ENCODE results near the gene UVRAG.

UVRAG gene

DNA sequence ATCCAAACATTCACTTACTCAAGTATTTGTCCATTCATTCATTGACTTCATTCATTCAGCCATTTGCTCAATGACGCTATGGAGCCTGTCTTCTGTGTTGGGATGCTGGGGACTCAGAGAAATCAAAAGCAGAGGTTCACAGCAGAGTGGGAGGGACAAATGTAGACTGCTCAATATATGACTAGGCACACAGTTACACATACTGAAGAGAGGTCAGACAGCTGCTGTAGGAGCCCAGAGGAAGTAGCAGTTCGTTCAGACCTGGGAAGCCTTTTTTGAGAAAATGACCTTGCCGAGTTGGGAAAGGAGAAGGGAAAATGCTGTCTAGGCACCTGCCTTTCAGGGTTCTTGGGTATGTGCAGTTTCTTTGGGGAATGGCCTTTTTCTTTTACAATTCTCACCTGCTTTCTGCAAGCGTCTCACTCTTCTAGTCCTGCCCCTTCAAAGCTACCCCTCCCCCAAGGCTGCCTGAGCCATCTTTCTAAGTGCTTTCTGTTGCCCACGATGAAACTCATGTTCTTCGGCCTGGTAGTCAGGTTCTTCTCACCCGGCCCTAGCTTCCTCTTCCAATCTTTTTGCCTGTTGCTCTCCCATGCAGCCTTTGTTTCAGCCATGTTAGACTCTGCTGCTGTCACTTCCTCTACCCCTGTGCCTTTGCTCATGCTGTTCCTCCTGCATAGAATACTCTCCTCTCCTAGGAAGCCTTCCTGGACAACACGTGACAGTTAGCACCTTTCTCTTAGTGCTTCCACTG is 4.2 kb upstream of the UVRAG start:
- no peak for DNase-seq

DNA sequence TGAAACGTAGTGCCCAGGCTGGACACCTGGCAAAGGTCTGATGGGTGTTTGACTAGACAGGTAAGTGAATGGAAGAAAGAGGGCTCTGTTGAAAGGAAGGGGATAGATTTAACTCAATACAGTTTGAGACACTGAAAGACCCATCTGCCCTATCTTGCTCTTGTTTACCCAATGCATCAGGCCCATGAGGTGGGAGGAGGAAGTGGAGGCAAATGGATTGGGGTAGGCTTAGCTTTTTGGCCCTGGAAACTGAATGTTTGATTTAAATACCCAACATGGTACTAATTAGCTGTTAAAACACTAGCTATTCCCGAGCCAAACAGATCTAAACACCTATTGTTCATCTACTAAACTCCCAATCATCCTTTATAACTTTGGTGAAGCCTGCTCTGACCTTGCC is 3.5 kb upstream of the UVRAG start:
- no peak for DNase-seq

DNA sequence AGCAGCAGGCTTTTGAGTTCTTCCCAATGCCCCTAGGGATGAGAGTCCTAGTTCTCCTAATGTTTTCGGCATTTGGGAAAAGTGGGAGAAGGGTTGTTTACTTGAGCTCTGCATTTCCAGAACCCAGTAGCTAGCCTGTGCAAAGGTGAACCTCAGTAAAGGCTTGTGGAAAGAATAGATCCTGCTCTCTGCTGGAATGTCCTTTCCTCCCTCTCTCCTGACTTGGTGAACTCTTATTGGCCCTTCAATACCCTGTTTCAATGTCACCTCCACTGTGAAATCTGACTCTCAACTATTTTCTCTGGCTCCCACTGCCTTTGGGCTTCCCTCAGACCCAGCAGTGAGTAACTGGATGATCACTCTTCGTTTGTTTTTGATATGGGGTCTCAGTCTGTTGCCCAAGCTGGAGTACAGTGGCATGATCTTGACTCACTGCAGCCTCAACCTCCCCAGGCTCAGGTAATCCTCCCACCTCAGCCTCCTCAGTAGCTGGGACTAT is 2.4 kb upstream of the UVRAG start:
- DNase-seq = no peak

DNA sequence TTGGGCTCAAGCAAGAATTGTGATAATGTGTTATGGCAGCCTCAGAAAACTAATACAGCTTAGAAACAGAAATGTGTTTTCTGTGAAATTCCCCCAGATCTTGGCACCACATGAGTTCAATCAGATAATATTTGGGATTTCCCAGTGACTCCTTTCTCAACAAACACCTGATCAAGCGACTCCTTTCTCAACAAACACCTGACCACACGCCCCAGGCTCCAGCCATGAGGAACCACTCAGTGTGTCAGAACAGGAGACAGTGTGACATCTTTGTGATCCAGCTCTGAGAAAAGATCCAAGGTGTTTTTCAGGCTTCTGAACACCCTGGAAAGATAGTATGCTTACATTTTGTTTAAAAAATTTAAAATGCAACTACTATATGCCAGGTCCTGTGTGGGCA is 1.9 kb upstream of the UVRAG start:
- DNase-seq = no peak

DNA sequence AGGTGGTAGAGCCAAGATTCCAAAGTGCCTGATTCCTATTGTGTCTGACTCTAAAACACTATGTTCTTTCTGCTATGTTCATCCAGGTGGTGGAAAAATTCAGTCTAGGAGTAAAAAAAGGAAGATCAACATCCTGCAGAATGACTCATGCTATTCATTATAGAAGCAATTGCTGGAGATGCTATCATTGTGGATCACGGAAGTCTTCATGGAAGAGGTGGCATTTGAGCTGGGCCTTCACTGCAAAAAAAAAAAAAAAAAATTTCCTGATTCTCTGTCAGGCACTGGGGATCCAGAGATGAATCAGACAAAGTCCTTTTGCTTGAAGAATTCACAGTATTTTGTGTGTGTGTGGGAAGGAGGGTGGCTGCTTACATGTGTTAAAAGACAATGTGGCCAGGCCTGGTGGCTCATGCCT is 1.4 kb upstream of the UVRAG start:
- DNase-seq = no peak

DNA sequence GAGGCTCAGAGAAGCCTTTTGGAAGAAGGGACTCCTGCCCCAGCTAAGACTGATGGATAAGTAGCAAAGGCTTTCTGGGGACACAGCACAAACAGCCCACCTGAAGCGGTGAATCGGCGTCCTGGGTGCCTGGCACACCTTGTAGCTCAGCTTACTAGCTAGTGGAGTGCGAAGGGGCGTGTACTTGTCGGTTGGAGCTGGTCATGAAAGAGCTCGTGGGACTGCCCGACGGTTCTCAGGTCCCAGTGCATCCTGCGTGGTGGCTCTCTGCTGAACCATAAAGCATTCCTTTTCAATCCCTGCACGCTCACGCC is 690 bp upstream of the UVRAG start:
- DNase-seq = peak; percentile 93

DNA sequence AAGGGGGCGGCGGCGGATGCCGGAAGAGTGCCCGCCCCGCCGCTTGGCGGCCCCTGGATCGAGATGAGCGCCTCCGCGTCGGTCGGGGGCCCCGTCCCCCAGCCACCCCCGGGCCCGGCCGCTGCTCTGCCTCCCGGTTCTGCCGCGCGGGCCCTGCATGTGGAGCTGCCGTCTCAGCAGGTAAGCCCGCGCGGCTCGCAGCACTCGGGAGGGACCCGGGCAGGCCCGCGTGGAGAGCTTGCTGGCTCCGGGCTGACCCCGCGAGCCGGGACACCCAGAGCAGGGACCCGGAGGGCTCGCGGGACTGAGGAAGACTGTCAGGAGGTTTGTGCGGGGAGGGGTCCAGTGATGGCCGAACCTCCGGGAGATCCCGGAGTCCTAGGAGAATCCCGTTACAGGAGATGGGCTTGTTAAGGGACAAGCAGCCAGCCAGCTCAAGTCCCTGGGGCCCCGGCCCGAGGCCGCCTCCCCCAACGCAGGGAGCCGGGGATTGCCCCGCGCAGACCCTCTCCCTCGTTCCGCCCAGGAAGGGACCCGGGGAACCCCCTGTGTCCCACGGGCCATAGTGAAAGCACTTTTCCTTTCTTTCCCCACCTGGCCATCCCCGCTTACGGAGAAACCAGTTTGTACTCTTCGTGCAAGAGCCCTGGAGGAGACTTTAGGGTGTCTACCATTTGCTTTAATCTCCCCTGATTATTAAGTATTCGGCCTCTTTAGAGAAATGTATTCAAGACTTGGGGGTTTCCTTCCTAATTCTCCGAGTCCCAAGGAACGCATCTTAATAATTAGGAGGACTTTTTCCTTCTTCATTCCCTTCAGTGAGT is 547 bp downstream of the UVRAG start:
- DNase-seq = peak; percentile 40

DNA sequence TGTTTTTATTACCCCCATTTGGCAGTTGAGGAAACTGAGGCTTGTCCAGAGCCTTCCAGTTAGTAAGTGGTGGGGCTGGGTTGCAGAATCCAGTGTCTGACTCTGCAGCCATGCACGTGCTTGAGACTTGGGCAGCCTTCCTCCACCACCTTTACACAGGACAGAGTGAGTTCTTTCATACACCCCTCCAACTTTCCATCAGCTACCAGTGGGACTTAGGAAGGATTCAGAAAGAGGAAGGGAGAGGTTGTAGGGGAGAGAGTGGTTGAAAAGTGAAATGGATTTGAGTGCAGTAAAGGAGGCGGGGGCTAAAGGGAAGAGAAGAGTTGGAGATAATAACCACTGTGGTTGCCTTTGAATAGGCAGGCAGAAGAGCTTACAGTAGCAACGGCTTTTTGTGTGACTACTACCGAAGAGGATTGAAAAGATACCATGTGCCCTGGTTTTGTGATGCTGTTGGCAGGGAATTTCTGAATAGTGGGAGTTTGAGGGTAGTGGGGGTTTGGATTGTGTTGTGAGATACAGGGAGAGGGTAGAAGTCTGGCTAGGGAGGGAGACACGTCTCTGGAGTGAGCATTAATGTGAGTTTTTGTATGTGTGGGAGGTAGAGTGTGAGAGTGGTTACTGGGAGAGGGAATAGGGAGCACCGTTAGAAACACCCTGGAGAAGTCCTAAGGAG is 1.7 kb downstream of the UVRAG start:
- no peak for DNase-seq

DNA sequence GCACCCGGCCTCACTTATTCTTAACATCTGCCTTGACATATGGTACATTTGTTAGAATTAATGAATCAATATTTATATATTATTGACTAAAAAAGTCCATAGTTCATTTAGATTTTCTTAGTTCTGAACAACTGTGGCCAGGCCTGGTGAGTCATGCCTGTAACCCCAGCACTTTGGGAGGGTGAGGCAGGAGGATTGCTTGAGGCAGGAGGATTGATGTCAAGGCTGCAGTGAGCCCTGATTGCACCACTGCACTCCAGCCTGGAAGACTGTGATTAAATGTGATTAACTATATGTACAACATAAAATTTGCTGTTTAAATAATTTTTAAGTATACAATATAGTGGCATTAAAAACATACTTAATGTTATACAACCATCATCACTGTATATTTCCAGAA is 5.6 kb downstream of the UVRAG start:
- no peak for DNase-seq

DNA sequence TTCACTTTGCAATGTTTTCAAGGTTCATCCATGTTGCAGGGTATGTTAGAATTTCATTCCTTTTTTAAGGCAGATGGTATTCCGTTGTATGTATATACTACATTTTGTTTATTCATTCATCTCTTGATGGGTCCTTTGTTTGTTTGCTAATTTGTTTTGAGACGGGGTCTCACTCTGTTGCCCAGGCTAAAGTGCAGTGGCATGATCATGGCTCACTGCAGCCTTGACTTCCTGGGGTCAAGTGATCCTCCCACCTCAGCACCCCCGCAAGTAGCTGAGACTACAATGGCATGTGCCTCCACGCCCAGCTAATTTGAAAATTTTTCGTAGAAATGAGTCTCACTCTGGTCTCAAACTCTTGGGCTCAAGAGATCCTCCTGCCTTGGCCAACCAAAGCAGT is 6.2 kb downstream of the UVRAG start:
- DNase-seq = no peak

DNA sequence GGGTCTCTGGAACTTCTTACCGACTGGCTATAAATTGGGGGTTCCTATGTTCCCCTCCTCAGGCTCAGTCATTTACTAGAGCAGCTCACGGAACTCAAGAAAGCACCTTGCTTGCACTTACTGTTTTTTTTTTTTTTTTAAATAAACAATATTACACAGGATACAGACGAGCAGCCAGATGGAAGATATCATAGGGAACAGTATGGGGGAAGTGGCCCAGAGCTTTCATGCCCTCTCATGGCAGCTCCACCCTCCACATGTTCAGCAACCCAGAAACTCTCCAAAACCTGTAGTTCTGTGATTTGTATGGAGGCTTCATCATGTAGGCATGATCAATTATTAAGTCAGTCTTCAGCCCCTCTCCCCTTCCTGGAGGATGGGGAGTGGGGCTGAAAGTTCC is 7.5 kb downstream of the UVRAG start:
- DNase-seq = no peak

DNA sequence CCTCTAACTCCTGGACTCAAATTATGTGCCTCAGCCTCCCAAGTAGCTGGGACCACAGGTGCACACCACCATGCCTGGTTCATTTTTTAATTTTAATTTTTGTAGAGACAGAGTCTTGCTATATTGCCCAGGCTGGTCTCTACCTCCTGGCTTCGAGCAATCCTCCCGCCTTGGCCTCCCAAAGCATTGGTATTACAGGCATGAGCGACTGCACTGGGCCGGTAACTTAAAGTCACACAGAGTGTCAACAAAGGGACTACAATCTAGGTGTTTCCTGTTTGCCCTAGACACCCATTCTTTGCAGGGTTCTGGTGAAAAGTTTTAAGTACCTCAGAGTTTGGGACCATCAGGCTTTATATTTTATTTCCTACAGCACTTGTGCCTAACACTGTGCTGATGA is 8.4 kb downstream of the UVRAG start:
- no peak for DNase-seq

DNA sequence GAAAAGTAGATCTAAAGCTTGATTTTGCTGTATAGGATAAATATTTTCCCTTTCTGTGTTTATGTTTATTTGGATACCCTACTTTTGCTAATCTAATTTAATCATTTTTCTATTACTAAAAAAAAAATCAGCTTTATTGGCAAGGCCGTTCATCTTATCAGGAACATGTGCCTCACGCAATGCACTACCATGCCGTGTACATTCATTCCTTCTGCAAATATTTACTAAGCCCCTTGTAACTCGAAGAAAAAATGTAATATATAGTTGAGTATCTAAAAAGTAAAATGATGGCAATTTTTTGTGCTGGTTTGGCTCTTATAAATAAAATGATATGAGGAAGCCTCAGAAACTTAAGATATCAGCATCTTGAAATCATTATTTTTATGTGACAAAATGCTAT is 8.9 kb downstream of the UVRAG start:
- DNase-seq = no peak

DNA sequence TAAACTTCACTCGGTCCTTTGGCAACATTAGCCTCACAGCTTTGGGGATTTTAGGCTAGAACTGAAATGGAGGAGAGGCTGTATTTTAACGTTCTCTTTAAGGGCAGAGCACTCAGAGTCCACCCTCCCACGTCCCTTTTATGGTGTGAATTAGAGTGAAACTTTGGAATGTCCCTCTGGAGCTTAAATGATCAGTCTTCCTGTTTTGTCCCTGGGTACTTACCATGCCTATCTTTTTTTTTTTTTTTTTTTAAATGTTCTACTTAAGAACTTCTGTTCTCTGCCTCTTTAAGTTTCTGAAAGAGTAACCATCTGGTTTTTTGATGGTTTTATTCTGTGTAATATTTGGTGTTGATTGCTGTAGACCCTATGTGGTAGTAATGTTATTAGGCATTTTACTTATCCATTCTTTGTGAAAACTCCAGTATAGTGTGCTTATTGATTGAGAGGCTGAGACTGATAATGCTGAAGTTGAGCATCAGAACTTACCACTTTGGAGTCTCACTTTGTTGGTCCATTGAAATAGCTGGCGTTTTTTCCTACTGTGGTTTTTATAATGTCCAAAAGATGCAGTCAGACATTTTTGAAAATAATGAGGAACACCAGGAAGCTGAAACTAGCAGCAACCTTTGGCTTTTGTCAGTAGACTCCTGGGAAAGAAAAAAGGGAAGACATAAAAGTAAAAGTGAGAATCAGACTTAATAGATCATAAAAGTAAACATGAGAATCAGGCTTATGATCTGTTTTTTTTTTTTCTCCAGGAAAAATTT is 11.6 kb downstream of the UVRAG start:
- DNase-seq = no peak

DNA sequence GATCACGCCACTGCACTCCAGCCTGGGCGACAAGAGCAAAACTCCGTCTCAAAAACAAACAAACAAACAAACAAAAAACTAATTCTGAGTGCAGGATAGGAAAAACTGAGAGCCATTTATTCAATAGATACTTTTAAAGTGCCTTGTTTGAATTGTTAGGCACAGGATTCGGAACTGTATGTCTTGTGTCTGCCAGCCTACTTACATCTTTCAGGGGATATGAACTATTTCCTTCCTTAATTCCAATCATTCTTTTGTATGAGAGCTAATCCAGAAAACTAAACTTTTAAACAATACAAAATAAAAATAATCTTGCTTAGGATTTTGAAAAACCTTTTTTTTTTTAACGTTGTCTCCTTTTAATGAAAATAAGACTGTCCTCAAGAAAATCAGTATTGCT is 12.6 kb downstream of the UVRAG start:
- DNase-seq = no peak

DNA sequence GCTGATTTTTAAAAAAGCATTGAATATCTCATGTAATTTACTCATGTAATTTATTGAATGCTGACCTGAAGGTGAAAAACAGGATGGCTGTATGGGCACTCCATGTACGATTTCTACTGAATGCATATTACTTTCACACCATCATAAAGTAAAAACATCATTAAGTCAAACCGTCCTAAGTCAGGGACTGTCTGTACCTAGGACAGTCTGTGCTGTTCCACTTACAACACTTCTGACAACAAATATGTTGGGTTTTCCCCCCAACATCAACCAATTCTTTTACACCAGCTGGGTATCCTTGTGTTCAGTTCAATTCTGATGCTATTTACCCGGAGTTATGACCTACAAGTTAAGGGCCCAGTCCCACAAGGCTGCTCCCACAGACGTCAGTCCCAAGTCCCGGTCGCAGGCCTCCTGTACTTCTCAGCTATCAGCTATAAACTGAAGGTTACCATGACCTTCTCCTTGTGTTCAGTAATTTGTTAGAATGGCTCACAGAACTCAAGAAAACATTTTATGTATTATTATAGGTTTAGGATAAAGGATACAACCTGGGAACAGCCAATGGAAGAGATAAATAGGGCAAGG is 17.0 kb downstream of the UVRAG start:
- no peak for DNase-seq

DNA sequence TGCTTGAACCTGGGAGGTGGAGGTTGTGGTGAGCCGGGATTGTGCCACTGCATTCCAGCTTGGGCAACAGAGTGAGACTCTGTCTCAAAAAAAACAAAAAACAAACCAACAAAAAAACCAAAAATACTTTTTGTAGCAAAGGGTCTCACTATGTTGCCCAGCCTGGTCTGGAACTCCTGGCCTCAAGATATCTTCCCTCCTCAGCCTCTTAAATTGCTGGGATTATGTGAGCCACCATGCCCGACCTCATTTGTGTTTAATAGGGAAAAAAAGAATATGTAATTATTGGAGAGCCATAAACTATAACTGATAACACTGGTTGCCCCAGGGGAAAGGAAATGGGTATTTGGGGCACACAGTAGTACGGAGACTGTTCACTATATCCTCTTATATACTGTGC is 19.7 kb downstream of the UVRAG start:
- DNase-seq = no peak

DNA sequence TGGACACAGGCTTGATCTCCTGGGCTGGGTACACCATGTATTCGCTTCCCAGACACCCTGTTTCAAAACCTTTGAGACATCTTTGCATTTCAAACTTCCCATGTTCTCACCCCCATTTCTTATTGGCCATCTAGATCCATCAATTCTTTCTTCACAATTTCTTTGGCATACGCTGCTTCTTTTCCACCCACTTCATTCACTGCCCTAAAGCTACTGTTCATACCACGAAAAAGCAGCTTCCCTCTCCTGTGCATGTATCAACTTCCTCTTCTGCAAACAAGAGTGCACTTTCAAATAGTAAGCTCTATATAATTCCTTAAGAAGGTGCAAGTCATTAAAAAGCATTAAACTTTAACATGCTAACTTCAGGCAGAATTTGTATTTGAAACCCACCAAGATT is 21.4 kb downstream of the UVRAG start:
- DNase-seq = no peak

DNA sequence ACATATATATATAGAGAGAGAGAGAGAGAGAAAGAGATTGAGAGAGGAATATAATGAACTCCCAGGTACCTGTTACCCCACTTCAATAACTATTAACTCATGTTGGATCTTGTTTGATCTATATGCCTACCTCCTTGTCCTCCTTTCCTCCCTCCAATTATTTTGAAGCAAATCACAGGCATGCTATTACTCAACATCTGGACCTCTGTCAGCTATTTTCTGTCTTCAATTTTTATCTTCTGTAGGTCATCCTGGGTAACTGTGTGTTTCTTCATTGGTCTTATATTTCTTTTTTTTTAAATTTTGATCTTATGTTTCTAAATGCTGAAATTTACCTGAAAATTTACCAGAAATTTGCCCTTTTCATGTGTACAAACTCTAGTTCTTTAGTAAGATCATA is 24.8 kb downstream of the UVRAG start:
- no peak for DNase-seq

DNA sequence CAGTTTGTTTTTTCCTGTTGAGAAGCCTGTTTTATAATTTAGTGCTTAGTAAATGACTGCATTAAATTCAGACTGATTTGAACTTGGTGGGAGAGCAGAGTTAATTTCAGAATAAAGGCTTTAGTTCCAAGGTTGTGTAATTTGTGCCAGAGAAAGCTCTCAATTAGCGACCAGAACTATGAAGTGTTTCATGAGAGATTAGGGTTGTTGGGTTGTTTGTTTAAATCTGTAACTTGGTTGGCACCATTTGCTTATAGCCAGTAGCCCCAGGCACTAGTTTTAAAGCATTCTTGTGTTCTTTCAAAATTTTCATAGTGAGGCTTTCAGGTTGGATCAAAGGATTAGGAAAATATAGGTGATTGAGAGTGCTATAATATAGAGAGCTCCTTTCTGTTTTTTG is 25.5 kb downstream of the UVRAG start:
- no peak for DNase-seq

DNA sequence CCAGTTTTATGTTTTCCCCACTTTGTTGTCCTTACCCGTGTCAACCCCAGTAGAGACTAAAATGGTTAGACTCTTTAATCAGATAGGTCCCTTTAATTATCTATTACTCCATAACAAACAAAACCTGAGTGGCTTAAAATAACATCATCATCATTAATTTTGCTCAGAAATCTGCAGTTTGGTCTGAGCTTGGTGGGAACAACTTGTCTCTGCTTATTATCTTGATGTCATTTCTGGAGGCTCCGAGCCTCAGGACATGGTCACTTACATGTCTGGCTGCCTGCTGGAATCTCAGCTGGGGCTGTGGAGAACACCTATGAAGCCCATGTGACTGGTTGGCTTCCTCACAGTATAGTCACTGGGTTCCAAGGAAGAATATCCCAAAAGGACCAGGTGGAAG is 26.7 kb downstream of the UVRAG start:
- no peak for DNase-seq

DNA sequence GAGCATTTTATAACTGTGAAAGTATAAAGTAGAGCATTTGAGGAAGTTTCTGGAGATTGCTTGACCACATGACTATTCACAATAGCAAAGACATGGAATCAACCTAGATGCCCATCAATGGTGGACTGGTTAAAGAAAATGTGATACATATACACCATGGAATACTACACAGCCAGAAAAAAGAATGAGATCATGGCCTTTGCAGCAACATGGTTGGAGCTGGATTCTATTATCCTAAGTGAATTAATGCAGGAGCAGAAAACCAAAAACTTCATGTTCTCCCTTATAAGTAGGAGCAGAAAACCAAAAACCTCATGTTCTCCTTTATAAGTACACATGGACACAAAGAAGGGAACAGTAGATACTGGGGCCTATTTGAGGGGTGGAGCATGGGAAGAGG is 30.3 kb downstream of the UVRAG start:
- no peak for DNase-seq

DNA sequence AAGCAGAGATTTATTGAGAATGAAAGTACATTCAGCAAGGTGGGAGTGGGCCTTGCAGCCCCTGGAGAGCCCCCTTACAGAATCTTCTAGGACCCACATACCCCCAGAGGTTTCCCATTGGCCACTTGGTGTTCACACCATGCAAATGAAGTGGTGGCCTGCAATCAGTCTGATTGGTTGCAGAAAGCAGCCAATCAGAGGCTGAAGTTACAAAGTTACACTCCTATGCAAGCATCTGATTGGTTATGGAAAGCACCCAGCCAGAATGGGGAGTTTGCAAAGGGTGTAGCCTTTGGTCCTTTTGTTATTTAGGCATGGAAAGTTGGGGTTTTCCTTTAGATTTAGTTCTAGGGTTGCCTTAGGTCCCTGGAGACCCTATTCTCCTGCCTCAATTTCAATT is 34.9 kb downstream of the UVRAG start:
- no peak for DNase-seq
